Right hindlimb (tissue), 1 donor: ENCODE data around the gene TUBGCP6.

Experiments used
- DNase-seq: peaks from one replicate; pipeline ENCODE4 v3.0.0-alpha.2; 2018

The TUBGCP6 gene

DNA sequence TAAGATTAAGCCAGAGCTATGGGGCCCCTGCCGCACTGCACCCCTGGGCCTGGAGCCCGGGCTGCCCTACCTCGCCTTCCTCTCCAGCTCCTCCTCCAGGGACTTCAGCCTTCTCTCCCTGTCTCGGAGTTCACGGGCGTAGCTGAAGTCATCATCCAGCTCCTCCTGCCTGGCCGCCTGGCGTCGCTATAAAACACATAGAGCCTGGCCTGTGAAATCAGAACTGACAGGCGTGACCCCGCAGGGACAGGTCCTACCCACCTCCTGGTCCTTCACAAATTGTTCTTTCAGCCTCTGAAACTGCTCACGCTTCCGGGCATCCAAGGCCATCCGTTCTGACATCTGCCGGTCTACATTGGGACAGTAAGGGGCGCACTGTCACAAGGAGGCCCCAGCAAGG is 20.8 kb downstream of the TUBGCP6 start:
- DNase-seq: no peak

DNA sequence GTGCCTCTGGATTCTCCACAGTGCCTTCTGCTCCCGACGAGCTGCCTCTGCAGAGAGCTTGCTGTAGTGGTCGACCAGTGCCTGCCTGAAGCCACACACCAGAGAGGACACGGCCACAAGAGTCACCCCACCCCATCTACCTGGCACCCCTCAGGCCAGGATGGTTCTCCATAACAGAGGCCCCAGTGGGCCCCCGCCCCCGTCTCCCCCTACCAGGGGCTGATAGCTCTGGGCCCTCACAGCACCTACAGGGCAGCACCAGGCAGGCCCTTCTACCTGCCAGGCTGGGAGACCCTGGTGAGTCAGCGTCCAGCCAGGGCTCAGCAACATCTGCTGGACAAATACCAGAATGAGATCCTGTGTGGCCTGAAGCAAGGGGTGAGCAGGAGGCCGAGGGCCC is 22.3 kb downstream of the TUBGCP6 start:
- no peak for DNase-seq

DNA sequence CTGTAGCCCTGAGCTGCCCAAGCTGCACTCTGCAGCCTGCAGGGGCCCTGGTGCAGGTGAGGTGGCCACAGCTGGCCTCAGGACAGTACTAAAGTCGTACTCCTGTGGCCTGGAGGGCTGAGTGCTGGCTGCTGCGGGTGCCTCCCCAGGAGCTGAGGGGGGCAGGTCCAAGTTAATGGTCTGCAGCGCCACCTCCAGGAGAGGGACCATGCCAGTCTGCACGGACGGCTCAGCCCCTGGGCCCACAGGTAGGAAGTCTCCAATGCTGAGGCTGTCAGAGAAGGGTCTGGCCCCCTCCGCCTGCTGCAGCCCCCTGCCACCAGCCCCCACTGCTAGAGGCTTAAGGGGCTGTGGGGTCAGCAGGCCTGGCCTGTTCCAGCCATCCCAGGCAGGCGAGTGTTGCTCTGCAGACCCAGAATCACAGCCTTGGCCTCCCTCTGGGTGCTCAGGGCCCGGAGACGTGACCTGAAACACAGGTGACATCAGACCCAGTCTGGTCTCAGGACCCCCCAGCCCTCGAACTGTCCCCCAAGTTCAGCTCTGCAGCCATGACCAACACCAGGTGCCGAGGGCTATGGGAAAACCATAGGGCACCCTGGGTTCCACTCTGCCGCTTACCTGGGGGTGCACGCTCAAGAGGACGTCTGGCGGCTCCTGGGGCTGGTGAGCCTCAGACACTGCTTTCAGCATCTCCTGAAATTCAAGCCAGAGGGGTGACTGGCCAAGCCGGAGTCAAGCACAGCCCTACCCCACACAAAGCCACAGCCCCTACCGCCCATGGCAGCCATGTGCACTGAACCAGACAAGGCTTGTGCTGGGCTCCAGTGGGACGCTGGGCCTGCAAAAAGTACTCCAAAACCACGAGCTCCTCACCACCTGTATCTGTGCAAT is 23.2 kb downstream of the TUBGCP6 start:
- peak; percentile 15 for DNase-seq

DNA sequence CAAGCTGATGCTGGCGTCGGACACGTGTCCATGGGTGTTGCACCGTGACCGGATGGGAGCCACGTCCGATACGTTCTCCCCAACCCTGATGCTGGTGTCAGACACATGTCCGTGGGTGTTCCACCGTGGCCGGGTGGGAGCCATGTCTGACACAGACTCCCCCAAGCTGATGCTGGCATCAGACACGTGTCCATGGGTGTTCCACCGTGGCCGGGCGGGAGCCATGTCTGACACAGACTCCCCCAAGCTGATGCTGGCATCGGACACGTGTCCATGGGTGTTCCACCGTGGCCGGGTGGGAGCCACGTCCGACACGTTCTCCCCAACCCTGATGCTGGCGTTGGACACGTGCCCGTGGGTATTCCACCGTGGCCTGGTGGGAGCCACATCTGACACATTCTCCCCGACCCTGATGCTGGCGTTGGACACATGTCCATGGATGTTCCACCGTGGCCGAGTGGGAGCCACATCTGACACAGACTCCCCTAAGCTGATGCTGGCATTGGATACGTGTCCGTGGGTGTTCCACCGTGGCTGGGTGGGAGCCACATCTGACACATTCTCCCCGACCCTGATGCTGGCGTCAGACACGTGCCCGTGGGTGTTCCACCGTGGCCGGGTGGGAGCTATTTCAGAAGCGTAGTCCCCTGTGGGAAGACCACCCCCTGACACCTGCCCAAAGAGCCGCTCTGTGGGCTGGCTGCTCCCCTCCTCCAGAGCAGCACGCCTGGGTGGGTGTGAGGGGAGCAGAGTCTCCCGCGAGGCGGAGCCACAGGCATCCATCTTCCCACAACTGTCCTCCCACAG is 24.0 kb downstream of the TUBGCP6 start:
- peak; percentile 21 for DNase-seq

DNA sequence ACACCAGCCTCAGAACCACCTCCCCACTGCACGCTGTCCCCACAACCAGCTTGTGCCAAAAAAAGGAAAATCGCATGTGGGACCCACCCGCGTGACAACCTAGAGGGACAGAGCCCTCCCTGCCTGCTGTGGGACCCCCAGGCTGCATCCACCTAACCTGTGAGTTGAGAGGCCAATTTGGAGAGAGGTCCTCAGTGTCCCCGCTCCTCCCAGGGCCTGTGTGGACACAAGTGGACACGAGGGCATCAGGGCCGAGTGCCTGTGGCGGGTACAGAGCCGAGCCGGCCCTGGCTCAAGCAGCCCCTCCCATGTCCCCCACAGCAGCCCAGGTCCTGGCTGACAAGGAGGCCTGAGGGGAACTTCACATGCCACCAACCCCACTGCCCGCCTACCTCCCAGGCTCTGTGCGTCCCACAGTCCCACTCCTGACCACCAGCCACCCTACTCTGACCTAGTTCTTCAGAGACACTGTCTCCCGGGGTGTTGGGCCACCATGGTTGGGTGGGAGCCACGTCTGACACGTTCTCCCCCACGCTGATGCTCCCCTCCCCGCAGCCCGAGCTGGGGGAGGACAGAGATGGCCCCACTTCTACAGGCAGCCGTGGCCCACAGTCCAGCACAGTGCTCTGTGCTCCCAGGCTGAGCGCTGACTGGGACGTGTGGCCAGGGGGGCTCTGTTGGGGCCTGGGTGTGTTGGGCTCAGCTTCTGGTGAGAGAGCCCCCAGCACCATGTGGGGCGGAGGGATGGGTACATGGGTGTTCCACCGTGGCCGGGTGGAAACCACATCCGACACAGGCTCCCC is 24.8 kb downstream of the TUBGCP6 start:
- DNase-seq: no peak

GRCh38 chr22:50218996-50219727 is 25.7 kb downstream of the TUBGCP6 start:
- peak; percentile 86 for DNase-seq

GRCh38 chr22:50218153-50218995 is 26.4 kb downstream of the TUBGCP6 start:
- peak; percentile 26 for DNase-seq

- peak; percentile 30 for DNase-seq
These were observed 27.2 kb downstream of the TUBGCP6 start for GRCh38 chr22:50217543-50218152.

GRCh38 chr22:50216684-50217520 is 27.9 kb downstream of the TUBGCP6 start:
- DNase-seq: no peak

DNA sequence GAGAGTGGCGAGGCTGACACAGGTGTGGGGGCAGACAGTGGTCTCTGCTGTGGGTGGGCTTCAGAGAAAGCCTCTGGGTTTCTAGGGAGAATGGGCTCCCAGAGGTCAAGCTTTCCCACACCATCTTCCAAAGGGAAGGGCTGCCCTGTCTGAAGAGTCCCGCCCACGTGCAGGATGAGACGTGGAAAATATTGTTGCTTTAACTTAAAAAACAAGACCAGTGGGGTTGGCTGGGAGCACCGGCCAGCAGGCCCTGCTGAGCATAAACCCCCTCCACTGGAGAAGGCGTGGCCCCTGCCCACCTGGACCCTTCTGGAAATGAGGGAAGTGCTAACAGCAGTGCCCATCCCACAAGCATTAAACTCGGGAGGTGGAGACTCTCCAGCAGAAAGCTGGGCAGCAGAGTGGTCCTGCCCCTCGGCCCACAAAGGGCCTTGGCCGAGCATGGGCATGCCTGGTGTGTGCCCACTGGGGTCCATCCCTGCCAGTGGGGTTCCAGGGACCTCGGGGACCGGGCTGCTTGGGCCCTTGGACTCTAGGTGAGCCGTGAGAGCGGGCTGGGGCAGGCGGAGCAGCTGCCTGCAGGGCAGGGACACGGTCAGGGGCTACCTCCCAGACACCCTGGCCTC is 28.7 kb downstream of the TUBGCP6 start:
- no peak for DNase-seq

GRCh38 chr22:50215297-50216054 is 29.3 kb downstream of the TUBGCP6 start:
- DNase-seq: no peak

- DNase-seq: no peak
These were observed 31.6 kb downstream of the TUBGCP6 start for GRCh38 chr22:50213263-50213662.

GRCh38 chr22:50211147-50211546 is 33.7 kb downstream of the TUBGCP6 start:
- DNase-seq: no peak

- DNase-seq: no peak
These were observed 34.3 kb downstream of the TUBGCP6 start for GRCh38 chr22:50210378-50211139.

- peak; percentile 70 for DNase-seq
These were observed 34.9 kb downstream of the TUBGCP6 start for GRCh38 chr22:50209893-50210292.

- no peak for DNase-seq
These were observed 35.6 kb downstream of the TUBGCP6 start for GRCh38 chr22:50208939-50209892.
